Esophagus (tissue), 2 donors: ENCODE measurements around the gene TEKTIP1. TPM values are rescaled to one million over a fixed set of nuclear protein-coding genes. Genes with fewer than 3 reads are reported as not detected.

Source experiments
- H3K27ac ChIP-seq, 2 donors: one replicate each; pipeline ENCODE4 v1.5.1; 2013; ENCODE audit warnings: low read depth in 2 of 2, mild to moderate bottlenecking in 2 of 2, inconsistent platforms in 1 of 2, low read length in 1 of 2, moderate library complexity in 1 of 2
- H3K27me3 ChIP-seq, 2 donors: one replicate each; pipeline ENCODE4 v1.6.1; 2013; ENCODE audit warnings: low read length in 2 of 2, control low read depth in 1 of 2, mild to moderate bottlenecking in 1 of 2; ENCODE audit not compliant: insufficient read depth in 2 of 2, control insufficient read depth in 1 of 2
- H3K36me3 ChIP-seq, 2 donors: one replicate each; pipeline ENCODE4 v1.6.1; 2013; ENCODE audit warnings: low read length in 1 of 2; ENCODE audit not compliant: control insufficient read depth in 2 of 2, insufficient read depth in 2 of 2
- H3K4me1 ChIP-seq, 2 donors: one replicate each; pipeline ENCODE4 v1.6.1; 2013; ENCODE audit warnings: low read length in 1 of 2; ENCODE audit not compliant: control insufficient read depth in 2 of 2, insufficient read depth in 2 of 2
- H3K4me3 ChIP-seq, 2 donors: one replicate each; pipeline ENCODE4 v1.5.1; 2013; ENCODE audit warnings: low read length in 2 of 2, mild to moderate bottlenecking in 2 of 2, low read depth in 1 of 2, moderate library complexity in 1 of 2
- H3K9me3 ChIP-seq, 2 donors: one replicate each; pipeline ENCODE4 v1.6.1; 2013; ENCODE audit warnings: mild to moderate bottlenecking in 2 of 2, low read depth in 1 of 2, low read length in 1 of 2, moderate library complexity in 1 of 2; ENCODE audit not compliant: control insufficient read depth in 2 of 2, insufficient read depth in 1 of 2
- WGBS, 2 donors: extraction: QIAGEN DNeasy Blood & Tissue Kit; methylation state at CpG; one replicate each; pipeline ENCODE4 v1.1.7; 2013; 5-methylcytosine and 5-hydroxymethylcytosine counted together
- polyA plus RNA-seq, 2 donors: library from polyadenylated mRNA; stranded (reverse); fragments of 200-250 nt; gene quantifications; one replicate each; pipeline ENCODE4 v1.2.3, GENCODE V29; 2013
- donor health status: healthy with polysubstance abuse.
- donor health status: Bipolar disorder and iron deficiency.

TEKTIP1 gene
- polyA plus RNA-seq, 2 donors = 0.08 to 0.41 TPM

- H3K36me3 ChIP-seq = peaks cover 7 to 50% of the 10 kb centered on the region in 2 donors
- 92 to 93% methylated on average over 37 to 40 of the region's 40 CpGs for WGBS, 2 donors
Observed at GRCh38 chr19:3522421-3523360, 16.3 kb upstream of the TEKTIP1 start.

GRCh38 chr19:3523361-3524077, 15.5 kb upstream of the TEKTIP1 start:
- 91 to 93% methylated on average over 20 to 21 of the region's 21 CpGs for WGBS, 2 donors
- H3K27me3 ChIP-seq = no peaks in the 10 kb centered on the region

More at GRCh38 chr19:3522421-3523360, 16.3 kb upstream of the TEKTIP1 start:
- no peak overlapping the region for H3K4me3 ChIP-seq
- H3K9me3 ChIP-seq = no peaks in the 10 kb centered on the region
- no peaks in the 10 kb centered on the region for H3K27me3 ChIP-seq
- peaks cover 5 to 9% of the 10 kb centered on the region in 2 donors for H3K4me1 ChIP-seq
- H3K27ac ChIP-seq = no peak overlapping the region

GRCh38 chr19:3524078-3524842, 14.7 kb upstream of the TEKTIP1 start:
- no peak overlapping the region for H3K4me3 ChIP-seq
- H3K27me3 ChIP-seq = no peaks in the 10 kb centered on the region
- WGBS, 2 donors = 93 to 94% methylated on average over 30 to 33 of the region's 33 CpGs
- no peaks in the 10 kb centered on the region for H3K9me3 ChIP-seq
- no peak overlapping the region for H3K27ac ChIP-seq
- peaks cover 9 to 61% of the 10 kb centered on the region in 2 donors for H3K36me3 ChIP-seq
- H3K4me1 ChIP-seq = peaks cover 5 to 9% of the 10 kb centered on the region in 2 donors

More at GRCh38 chr19:3523361-3524077, 15.5 kb upstream of the TEKTIP1 start:
- Histone ChIP-seq H3K27ac (no peak overlapping the region), H3K4me1 (peaks cover 5 to 9% of the 10 kb centered on the region in 2 donors), H3K9me3 (no peaks in the 10 kb centered on the region), H3K4me3 (no peak overlapping the region), H3K36me3 (peaks cover 9 to 57% of the 10 kb centered on the region in 2 donors)

GRCh38 chr19:3524904-3525451, 14.0 kb upstream of the TEKTIP1 start:
- no peaks in the 10 kb centered on the region for H3K9me3 ChIP-seq
- 95% methylated on average over 20 of the region's 20 CpGs for WGBS, 2 donors
- H3K36me3 ChIP-seq = peaks cover 9 to 60% of the 10 kb centered on the region in 2 donors
- H3K4me1 ChIP-seq = peaks cover 4 to 9% of the 10 kb centered on the region in 2 donors
- no peak overlapping the region for H3K4me3 ChIP-seq
- no peaks in the 10 kb centered on the region for H3K27me3 ChIP-seq
- no peak overlapping the region for H3K27ac ChIP-seq

GRCh38 chr19:3526507-3527237, 12.3 kb upstream of the TEKTIP1 start:
- Histone ChIP-seq H3K36me3 (peaks cover 21 to 72% of the 10 kb centered on the region in 2 donors), H3K27me3 (no peaks in the 10 kb centered on the region), H3K4me3 (no peak overlapping the region), H3K27ac (no peak overlapping the region), H3K9me3 (no peaks in the 10 kb centered on the region), H3K4me1 (peaks cover 0 to 4% of the 10 kb centered on the region in 2 donors)
- WGBS, 2 donors = 94% methylated on average over 28 of the region's 28 CpGs

GRCh38 chr19:3527238-3527910, 11.6 kb upstream of the TEKTIP1 start:
- no peak overlapping the region for H3K27ac ChIP-seq
- peaks cover 27 to 74% of the 10 kb centered on the region in 2 donors for H3K36me3 ChIP-seq
- no peaks in the 10 kb centered on the region for H3K9me3 ChIP-seq
- no peaks in the 10 kb centered on the region for H3K4me1 ChIP-seq
- H3K27me3 ChIP-seq = no peaks in the 10 kb centered on the region
- 96 to 97% methylated on average over 21 of the region's 21 CpGs for WGBS, 2 donors
- no peak overlapping the region for H3K4me3 ChIP-seq

- 96 to 98% methylated on average over 14 of the region's 14 CpGs for WGBS, 2 donors
- peaks cover 31 to 79% of the 10 kb centered on the region in 2 donors for H3K36me3 ChIP-seq
- no peak overlapping the region for H3K27ac ChIP-seq
Observed at GRCh38 chr19:3528080-3528479, 10.9 kb upstream of the TEKTIP1 start.

GRCh38 chr19:3528539-3529211, 10.3 kb upstream of the TEKTIP1 start:
- H3K36me3 ChIP-seq = peaks cover 32 to 79% of the 10 kb centered on the region in 2 donors
- no peaks in the 10 kb centered on the region for H3K27me3 ChIP-seq
- 95 to 96% methylated on average over 20 of the region's 20 CpGs for WGBS, 2 donors

More at GRCh38 chr19:3528080-3528479, 10.9 kb upstream of the TEKTIP1 start:
- no peaks in the 10 kb centered on the region for H3K9me3 ChIP-seq
- no peaks in the 10 kb centered on the region for H3K4me1 ChIP-seq
- no peaks in the 10 kb centered on the region for H3K27me3 ChIP-seq
- no peak overlapping the region for H3K4me3 ChIP-seq

More at GRCh38 chr19:3528539-3529211, 10.3 kb upstream of the TEKTIP1 start:
- H3K27ac ChIP-seq = no peak overlapping the region
- H3K9me3 ChIP-seq = no peaks in the 10 kb centered on the region
- no peaks in the 10 kb centered on the region for H3K4me1 ChIP-seq
- H3K4me3 ChIP-seq = no peak overlapping the region
